GM19043 (cell line): Measurements from ENCODE around the gene HLA-DPA1.

Source experiments
- ATAC-seq: cut with Tn5 transposase; IDR thresholded peaks from one replicate; pipeline ENCODE4 v1.9.1; 2021; ENCODE audit warnings: low read depth; ENCODE audit not compliant: unreplicated experiment

HLA-DPA1 gene

GRCh38 chr6:33091957-33092356, 18.5 kb upstream of the HLA-DPA1 start:
- ATAC-seq, result no peak

DNA sequence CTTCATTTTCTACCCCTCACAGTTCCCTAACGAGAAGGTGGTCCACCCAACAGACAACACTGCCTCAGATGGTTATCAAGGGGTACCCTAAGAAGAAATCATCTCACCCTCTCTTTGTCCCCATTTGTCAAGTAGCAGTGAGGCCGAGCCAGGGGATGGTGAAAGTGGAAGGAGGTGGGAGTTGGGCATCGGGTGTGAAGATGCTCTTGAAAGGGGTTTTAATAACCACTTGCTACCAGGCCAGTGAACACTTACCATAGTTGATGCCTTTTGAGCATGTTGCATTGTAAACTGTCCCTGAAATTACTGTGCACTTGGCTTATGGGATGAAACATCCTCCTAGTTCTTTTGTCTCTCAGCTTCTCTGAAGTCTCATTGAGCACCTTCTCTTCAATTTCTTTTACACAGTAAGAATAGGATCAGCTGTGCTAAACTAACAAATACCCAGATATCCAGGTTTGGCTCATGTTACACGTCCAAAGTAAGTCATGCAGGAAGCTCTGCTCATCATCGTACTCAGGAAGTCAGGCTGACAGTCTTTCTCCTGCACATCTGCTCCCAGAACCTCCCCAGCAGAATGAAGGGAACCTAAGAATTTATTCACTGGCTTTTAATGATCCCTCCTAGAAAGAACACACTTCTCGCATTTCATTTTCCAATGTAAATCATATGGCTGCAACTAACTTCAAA, 15.6 kb upstream of the HLA-DPA1 start:
- no peak for ATAC-seq

- no peak for ATAC-seq
These were observed 14.9 kb upstream of the HLA-DPA1 start for GRCh38 chr6:33088258-33088930.

GRCh38 chr6:33085627-33086026, 12.2 kb upstream of the HLA-DPA1 start:
- ATAC-seq, result no peak

GRCh38 chr6:33082702-33083101, 9.3 kb upstream of the HLA-DPA1 start:
- ATAC-seq, result no peak

- no peak for ATAC-seq
These were observed 7.8 kb upstream of the HLA-DPA1 start for GRCh38 chr6:33081098-33081824.

DNA sequence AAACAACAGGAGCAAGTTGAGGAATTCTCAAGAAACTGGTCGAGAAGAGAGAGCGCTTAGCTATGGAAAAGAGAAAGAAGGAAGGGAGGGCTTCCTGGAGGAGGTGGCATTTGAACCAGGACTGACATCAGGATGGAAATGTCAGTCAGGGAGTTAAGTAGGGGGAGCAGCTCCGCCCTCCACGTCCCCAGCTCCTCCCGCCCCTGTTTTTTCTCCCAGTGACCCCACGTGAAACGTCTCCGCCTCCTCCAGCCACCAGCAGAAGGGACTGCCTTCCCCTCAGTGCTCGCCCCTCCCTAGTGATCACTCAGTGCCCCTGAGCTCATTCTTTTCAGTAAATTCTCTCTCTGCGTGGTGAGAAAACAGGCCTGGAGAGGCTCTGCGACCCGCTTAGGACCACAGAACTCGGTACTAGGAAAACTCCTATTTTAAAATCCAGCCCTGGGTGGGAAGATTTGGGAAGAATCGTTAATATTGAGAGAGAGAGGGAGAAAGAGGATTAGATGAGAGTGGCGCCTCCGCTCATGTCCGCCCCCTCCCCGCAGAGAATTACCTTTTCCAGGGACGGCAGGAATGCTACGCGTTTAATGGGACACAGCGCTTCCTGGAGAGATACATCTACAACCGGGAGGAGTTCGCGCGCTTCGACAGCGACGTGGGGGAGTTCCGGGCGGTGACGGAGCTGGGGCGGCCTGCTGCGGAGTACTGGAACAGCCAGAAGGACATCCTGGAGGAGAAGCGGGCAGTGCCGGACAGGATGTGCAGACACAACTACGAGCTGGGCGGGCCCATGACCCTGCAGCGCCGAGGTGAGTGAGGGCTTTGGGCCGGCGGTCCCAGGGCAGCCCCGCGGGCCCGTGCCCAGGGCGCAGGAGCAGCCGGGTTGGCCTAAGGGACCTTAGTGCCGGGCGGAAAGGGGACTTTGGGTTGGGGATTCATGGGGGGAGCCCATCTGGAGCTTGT, 7.0 kb upstream of the HLA-DPA1 start:
- no peak for ATAC-seq

DNA sequence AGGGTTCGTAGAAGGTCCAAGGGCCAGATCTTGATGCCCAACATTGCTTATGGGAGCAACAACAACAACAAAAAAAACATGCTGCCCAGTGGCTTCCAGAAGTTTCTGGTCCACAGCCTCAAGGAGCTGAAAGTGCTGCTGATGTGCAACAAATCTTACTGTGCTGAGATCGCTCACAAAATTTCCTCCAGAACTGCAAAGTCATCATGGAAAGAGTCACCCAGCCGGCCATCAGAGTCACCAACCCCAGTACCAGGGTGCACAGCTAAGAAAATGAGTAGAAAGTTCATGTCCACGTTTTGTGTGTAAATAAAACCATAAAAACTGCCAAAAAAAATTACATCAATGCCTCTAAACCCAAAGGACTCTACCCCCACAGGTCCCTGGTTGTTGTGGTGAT, 6.1 kb upstream of the HLA-DPA1 start:
- no peak for ATAC-seq

GRCh38 chr6:33078919-33079521, 5.6 kb upstream of the HLA-DPA1 start:
- ATAC-seq, result no peak

DNA sequence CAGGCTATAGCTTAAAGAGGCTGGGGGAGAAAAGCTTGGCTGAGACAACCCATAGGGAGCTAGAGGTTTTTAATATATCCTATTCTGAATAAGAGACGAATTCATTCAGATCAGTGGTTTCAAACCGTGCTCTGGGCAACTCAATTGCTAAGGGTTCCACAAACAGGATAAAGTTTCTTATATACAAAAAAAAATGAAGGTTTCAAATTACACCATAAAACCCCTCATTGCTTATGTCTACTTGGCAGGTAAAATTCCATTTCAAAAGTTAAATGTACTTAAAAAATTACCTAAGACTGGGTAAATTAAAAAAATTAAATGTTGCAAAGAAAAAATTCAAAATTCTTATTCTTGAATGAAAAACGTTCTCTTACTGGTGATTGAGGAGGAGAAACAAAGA, 5.0 kb upstream of the HLA-DPA1 start:
- ATAC-seq, result no peak

DNA sequence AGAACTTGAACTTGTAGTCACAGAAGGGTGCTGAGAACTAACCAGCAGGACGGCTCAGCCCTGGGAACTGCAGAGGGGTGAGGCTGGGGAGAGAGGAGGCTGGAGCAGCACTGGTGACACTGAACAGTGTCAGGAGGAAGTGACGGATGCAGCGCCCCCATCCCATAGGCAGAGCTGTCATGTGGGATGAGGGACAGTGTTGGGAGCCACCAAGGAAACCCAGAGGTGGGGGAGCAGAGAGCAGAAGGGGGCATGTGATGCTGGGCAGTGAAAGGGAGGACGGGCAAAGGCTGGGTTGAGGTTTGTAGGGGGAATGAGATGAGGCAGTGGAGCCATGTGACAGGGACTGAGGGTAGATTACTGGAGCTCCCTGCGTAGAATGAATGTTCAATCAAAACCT, 4.5 kb upstream of the HLA-DPA1 start:
- ATAC-seq, result no peak

GRCh38 chr6:33076406-33076934, 3.0 kb upstream of the HLA-DPA1 start:
- no peak for ATAC-seq

GRCh38 chr6:33075568-33076405, 2.3 kb upstream of the HLA-DPA1 start, which contains the start of gene HLA-DPB1:
TSS of gene HLA-DPB1 (plus strand) at chr6:33075990. CDS start at chr6:33076042, 52 bp downstream.
- ATAC-seq, result peak; percentile 58

GRCh38 chr6:33075208-33075567, 1.7 kb upstream of the HLA-DPA1 start:
- ATAC-seq, result peak; percentile 8

DNA sequence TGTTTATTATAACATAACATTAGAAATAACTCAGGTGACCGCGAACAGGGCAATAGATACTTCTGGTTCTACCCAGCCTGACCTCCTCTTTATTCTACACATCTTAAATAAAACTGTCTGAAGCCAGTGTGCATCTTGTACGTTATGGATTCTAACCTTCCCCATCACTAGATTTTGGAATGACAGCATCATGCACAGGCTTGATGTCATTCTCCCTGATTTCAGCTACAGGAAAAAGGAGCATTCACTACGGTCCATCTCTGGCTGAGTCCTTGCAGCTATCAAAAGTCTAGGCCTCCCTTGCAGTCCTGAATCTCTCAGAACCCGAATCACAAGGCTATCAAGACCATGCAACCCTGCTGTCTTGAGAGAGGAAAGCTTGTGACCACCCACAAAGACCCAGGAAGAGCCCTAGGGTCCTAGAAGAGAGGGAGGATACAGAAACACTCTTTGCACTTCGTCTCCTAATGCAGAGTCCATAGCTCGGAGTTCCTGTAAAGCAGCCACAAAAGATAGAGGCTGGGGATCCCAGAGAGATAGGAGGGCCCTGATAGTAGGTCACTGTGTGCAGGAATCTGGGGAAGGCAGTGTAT, 845 bp downstream of the HLA-DPA1 start:
- no peak for ATAC-seq

GRCh38 chr6:33071569-33071968, 1.9 kb downstream of the HLA-DPA1 start:
- no peak for ATAC-seq

GRCh38 chr6:33070909-33071308, 2.5 kb downstream of the HLA-DPA1 start:
- ATAC-seq, result no peak

GRCh38 chr6:33069021-33069738, 4.3 kb downstream of the HLA-DPA1 start:
- ATAC-seq, result no peak
